ENCODE data around the gene HDAC4.

GRCh38 chr2:239082425-239082824 lies 318.4 kb downstream of the HDAC4 start:
- TF ChIP-seq POLR2AphosphoS5 (IDR thresholded peaks at IDR 0.05) (no peak), EP300 (IDR thresholded peaks at IDR 0.05) (no peak)
- TF ChIP-seq, protein P1, sequence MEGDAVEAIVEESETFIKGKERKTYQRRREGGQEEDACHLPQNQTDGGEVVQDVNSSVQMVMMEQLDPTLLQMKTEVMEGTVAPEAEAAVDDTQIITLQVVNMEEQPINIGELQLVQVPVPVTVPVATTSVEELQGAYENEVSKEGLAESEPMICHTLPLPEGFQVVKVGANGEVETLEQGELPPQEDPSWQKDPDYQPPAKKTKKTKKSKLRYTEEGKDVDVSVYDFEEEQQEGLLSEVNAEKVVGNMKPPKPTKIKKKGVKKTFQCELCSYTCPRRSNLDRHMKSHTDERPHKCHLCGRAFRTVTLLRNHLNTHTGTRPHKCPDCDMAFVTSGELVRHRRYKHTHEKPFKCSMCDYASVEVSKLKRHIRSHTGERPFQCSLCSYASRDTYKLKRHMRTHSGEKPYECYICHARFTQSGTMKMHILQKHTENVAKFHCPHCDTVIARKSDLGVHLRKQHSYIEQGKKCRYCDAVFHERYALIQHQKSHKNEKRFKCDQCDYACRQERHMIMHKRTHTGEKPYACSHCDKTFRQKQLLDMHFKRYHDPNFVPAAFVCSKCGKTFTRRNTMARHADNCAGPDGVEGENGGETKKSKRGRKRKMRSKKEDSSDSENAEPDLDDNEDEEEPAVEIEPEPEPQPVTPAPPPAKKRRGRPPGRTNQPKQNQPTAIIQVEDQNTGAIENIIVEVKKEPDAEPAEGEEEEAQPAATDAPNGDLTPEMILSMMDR (IDR thresholded peaks at IDR 0.05), result no peak
